ENCODE data around the gene SRGAP2B. TPM values are rescaled to one million over a fixed set of nuclear protein-coding genes. Genes with fewer than 3 reads are reported as not detected.
"Not testable (repeated sequence)": the region's sequence is repeated elsewhere in the genome, so short reads cannot be mapped to it uniquely, and the experiment has no call there.

Gene SRGAP2B
- total and polyA plus RNA-seq, 2 of the 8 experiments (the other 6 are each of a cell fraction or from before 2014, with no cell fraction given) = 4.9 to 39.5 TPM

- H3K9ac ChIP-seq (replicated peaks in 1 of 4; ENCODE audit: extremely low read depth in 1 of 4, low read depth in 3 of 4, low read length in 3 of 4); H3K23me2 ChIP-seq (ENCODE audit: low read depth, low read length); H3K27ac ChIP-seq (ENCODE audit: low read depth, low read length); H4K91ac ChIP-seq (replicated peaks; ENCODE audit: insufficient read length, low read length); H4K20me1 ChIP-seq (replicated peaks in 1 of 2; ENCODE audit: control insufficient read depth in 1 of 2, insufficient read depth in 2 of 2, low read length in 2 of 2); H3K56ac ChIP-seq (replicated peaks; ENCODE audit: insufficient read length, low read depth, low read length); H2BK20ac ChIP-seq (ENCODE audit: low read length); H3K36me3 ChIP-seq (ENCODE audit: control insufficient read depth in 2 of 4, insufficient read depth in 4 of 4, low read length in 3 of 4); H4K8ac ChIP-seq (ENCODE audit: extremely low read depth, insufficient read depth, low read length); POLR2A ChIA-PET (ENCODE audit: partially characterized antibody); FAIRE-seq; H3K23ac ChIP-seq (ENCODE audit: insufficient read length); H3K27me3 ChIP-seq (replicated peaks in 1 of 4; ENCODE audit: control insufficient read depth in 3 of 4, extremely low read depth in 1 of 4, insufficient read depth in 3 of 4, low read length in 3 of 4); H4K5ac ChIP-seq (ENCODE audit: insufficient read length, low read depth, low read length); H3K18ac ChIP-seq (ENCODE audit: extremely low read depth, low read length); H2BK120ac ChIP-seq (replicated peaks; ENCODE audit: low read depth, low read length); H3K4me3 ChIP-seq (ENCODE audit: extremely low read depth in 1 of 4, insufficient read depth in 2 of 4, low read depth in 3 of 4, low read length in 4 of 4); H2AFZ ChIP-seq (ENCODE audit: low read length); H3K4ac ChIP-seq (replicated peaks; ENCODE audit: insufficient read length, low read depth, low read length); H3K14ac ChIP-seq (ENCODE audit: insufficient read length); CTCF ChIA-PET (ENCODE audit: partially characterized antibody); H2BK5ac ChIP-seq (ENCODE audit: low read depth, low read length); H3K79me1 ChIP-seq (ENCODE audit: low read depth, low read length); H3K4me1 ChIP-seq (replicated peaks in 1 of 4; ENCODE audit: control insufficient read depth in 3 of 4, insufficient read depth in 4 of 4, low read length in 3 of 4); H2AK5ac ChIP-seq (ENCODE audit: low read depth, low read length); H3K9me3 ChIP-seq (ENCODE audit: insufficient read depth in 2 of 2, low read depth in 1 of 2, low read length in 1 of 2); H3K79me2 ChIP-seq (ENCODE audit: control insufficient read depth in 1 of 2, insufficient read depth in 2 of 2, low read length in 2 of 2); H2BK15ac ChIP-seq (ENCODE audit: low read length); H2BK12ac ChIP-seq (ENCODE audit: low read depth, low read length); H3K4me2 ChIP-seq (ENCODE audit: insufficient read depth in 1 of 2, low read depth in 2 of 2, low read length in 2 of 2); DNase-seq (ENCODE audit: low read depth in 1 of 2, low spot score in 2 of 2): not testable (repeated sequence)
- 87% methylated on average over 3 of the region's 4 CpGs; no CpG with 5 or more reads in 1 of the 2 experiments for WGBS, 2 experiments (ENCODE audit: extremely low coverage in 1 of 2, insufficient coverage in 1 of 2, insufficient read length in 1 of 2, insufficient replicate concordance in 2 of 2, low coverage in 1 of 2, low lambda C conversion rate in 2 of 2, missing lambda C conversion rate in 1 of 2)
Observed at GRCh38 chr1:144922785-144923184, 172.3 kb downstream of the SRGAP2B start.

GRCh38 chr1:144919106-144919505 is 176.0 kb downstream of the SRGAP2B start:
- H3K27ac ChIP-seq (ENCODE audit: low read depth, low read length); CTCF ChIA-PET (ENCODE audit: partially characterized antibody); H3K14ac ChIP-seq (ENCODE audit: insufficient read length); H3K23me2 ChIP-seq (ENCODE audit: low read depth, low read length); H3K79me1 ChIP-seq (ENCODE audit: low read depth, low read length); H3K4me3 ChIP-seq (ENCODE audit: extremely low read depth in 1 of 4, insufficient read depth in 2 of 4, low read depth in 3 of 4, low read length in 4 of 4); H3K56ac ChIP-seq (replicated peaks; ENCODE audit: insufficient read length, low read depth, low read length); H3K4me1 ChIP-seq (replicated peaks in 1 of 4; ENCODE audit: control insufficient read depth in 3 of 4, insufficient read depth in 4 of 4, low read length in 3 of 4); H2AK5ac ChIP-seq (ENCODE audit: low read depth, low read length); H3K4me2 ChIP-seq (ENCODE audit: insufficient read depth in 1 of 2, low read depth in 2 of 2, low read length in 2 of 2); H3K79me2 ChIP-seq (ENCODE audit: control insufficient read depth in 1 of 2, insufficient read depth in 2 of 2, low read length in 2 of 2); H2AFZ ChIP-seq (ENCODE audit: low read length); POLR2A ChIA-PET (ENCODE audit: partially characterized antibody); H4K91ac ChIP-seq (replicated peaks; ENCODE audit: insufficient read length, low read length); H4K5ac ChIP-seq (ENCODE audit: insufficient read length, low read depth, low read length); H3K18ac ChIP-seq (ENCODE audit: extremely low read depth, low read length); DNase-seq (ENCODE audit: low read depth in 1 of 2, low spot score in 2 of 2); H2BK20ac ChIP-seq (ENCODE audit: low read length); H4K20me1 ChIP-seq (replicated peaks in 1 of 2; ENCODE audit: control insufficient read depth in 1 of 2, insufficient read depth in 2 of 2, low read length in 2 of 2); H3K27me3 ChIP-seq (replicated peaks in 1 of 4; ENCODE audit: control insufficient read depth in 3 of 4, extremely low read depth in 1 of 4, insufficient read depth in 3 of 4, low read length in 3 of 4); H4K8ac ChIP-seq (ENCODE audit: extremely low read depth, insufficient read depth, low read length); H3K4ac ChIP-seq (replicated peaks; ENCODE audit: insufficient read length, low read depth, low read length); H3K23ac ChIP-seq (ENCODE audit: insufficient read length); H2BK120ac ChIP-seq (replicated peaks; ENCODE audit: low read depth, low read length); H2BK12ac ChIP-seq (ENCODE audit: low read depth, low read length); H3K9me3 ChIP-seq (ENCODE audit: insufficient read depth in 2 of 2, low read depth in 1 of 2, low read length in 1 of 2); FAIRE-seq; H3K36me3 ChIP-seq (ENCODE audit: control insufficient read depth in 2 of 4, insufficient read depth in 4 of 4, low read length in 3 of 4); H2BK5ac ChIP-seq (ENCODE audit: low read depth, low read length); H2BK15ac ChIP-seq (ENCODE audit: low read length); H3K9ac ChIP-seq (replicated peaks in 1 of 4; ENCODE audit: extremely low read depth in 1 of 4, low read depth in 3 of 4, low read length in 3 of 4): not testable (repeated sequence)
